GM06990 (cell line): ENCODE measurements around the gene CTIF.

Experiments
- DNase-seq: peaks from one replicate; pipeline ENCODE4 v3.0.0-alpha.2; 2011; ENCODE audit not compliant: insufficient read length; ENCODE audit errors: extremely low read depth
- H3K27me3 ChIP-seq: replicated peaks from 2 replicates; pipeline ENCODE4 v1.6.0; 2011; ENCODE audit warnings: low read length; ENCODE audit not compliant: control insufficient read depth, insufficient read depth
- H3K36me3 ChIP-seq: 2 replicates; pipeline ENCODE4 v1.5.1; 2011; ENCODE audit warnings: low read length; ENCODE audit not compliant: control insufficient read depth, insufficient read depth
- H3K4me3 ChIP-seq: replicated peaks from 2 replicates; pipeline ENCODE4 v1.5.1; 2011; ENCODE audit warnings: low read depth, mild to moderate bottlenecking, control low read depth, low read length
- TF ChIP-seq, protein P1 (sequence below): IDR thresholded peaks from 2 replicates; pipeline ENCODE4 v1.5.1; 2011; ENCODE audit warnings: low read length, control low read depth, mild to moderate bottlenecking, inconsistent platforms; ENCODE audit not compliant: insufficient read depth, poor library complexity, severe bottlenecking

Gene CTIF

DNA sequence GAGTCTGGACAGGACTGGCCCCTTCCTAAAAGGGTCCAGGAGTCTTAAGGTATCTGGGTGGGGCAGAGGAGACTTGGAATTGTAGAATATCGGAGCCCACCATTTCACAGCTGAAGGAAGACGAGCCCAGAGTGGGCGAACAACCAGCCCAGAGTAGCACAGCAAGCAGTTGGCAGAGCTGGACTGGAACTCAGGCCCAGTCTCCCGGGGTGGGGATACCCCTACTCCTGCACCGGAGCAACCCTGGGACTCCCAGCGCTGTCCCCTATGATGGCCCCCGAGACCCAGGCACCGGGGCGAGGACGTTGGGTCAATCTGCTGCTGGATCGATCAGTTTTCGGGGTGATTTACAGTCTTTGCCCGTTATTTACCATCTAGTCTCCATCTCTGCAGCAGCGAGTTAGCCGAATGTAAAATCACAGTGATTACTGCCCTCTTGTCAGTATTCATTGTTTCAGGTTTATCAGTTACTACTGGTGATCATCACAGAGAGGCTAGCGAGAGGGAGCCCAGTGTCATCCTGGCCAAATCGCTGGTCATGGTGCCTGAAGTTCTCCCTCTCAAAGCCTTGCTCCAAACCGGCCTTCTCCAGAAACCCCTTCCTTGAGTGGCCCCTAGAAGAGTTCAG, 336.6 kb downstream of the CTIF start:
- Histone ChIP-seq H3K27me3 (no peaks in the 10 kb centered on the region), H3K36me3 (no peaks in the 10 kb centered on the region)

DNA sequence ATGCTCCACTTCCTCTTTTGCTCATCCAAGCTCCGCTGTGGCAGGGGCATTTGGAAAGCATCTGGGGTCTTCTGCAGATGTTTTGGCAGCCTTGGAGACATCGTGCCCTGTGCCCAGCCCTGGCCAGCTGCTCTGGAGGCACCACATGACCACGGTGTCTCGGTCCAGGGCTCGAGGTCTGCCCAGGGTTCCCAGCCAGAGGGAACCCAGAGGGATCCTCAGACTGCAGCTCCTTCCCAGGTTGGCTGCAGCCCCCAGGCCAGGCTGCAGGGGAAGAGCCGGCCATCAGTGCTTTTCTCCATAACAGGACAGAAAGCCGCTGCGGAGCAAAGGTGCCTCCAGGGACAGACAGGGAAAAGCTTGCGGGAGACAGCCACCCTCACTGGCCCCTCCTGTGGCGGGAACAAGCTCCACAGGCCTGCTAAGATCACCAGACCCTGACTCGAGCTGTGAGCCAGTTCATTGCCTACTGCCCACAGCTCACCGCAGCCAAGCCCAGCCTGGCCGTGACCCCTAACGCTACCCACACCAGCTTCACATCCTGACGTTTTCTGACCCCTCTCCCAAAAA, 337.2 kb downstream of the CTIF start:
- Histone ChIP-seq H3K36me3 (no peaks in the 10 kb centered on the region), H3K27me3 (no peaks in the 10 kb centered on the region), H3K4me3 (no peak overlapping the region)
- no peak for DNase-seq
- TF ChIP-seq, protein P1, sequence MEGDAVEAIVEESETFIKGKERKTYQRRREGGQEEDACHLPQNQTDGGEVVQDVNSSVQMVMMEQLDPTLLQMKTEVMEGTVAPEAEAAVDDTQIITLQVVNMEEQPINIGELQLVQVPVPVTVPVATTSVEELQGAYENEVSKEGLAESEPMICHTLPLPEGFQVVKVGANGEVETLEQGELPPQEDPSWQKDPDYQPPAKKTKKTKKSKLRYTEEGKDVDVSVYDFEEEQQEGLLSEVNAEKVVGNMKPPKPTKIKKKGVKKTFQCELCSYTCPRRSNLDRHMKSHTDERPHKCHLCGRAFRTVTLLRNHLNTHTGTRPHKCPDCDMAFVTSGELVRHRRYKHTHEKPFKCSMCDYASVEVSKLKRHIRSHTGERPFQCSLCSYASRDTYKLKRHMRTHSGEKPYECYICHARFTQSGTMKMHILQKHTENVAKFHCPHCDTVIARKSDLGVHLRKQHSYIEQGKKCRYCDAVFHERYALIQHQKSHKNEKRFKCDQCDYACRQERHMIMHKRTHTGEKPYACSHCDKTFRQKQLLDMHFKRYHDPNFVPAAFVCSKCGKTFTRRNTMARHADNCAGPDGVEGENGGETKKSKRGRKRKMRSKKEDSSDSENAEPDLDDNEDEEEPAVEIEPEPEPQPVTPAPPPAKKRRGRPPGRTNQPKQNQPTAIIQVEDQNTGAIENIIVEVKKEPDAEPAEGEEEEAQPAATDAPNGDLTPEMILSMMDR: no peak

More for the DNA sequence above, 336.6 kb downstream of the CTIF start:
- TF ChIP-seq, protein P1: no peak
- DNase-seq: no peak
- H3K4me3 ChIP-seq: no peak overlapping the region

DNA sequence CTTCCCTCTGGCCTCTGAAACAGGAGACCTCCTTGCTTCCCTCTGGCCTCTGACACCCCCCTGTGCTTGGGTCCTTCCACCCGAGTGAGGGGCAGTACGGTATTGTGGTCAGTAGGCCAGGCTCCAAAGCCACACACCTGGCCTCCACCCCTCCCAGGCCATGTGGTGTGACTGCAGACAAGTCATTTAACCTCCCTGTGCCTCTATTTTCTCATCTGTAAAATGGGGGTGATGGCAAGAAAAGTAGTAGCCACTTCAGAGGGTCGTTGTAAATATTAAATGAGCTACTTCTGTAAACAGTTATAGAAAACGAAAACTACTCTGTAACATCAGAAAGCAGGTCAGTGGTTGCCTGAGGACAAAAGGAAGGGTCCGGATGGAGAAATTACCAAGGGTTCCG, 337.8 kb downstream of the CTIF start:
- Histone ChIP-seq H3K36me3 (no peaks in the 10 kb centered on the region), H3K27me3 (no peaks in the 10 kb centered on the region), H3K4me3 (no peak overlapping the region)
- TF ChIP-seq, protein P1: no peak
- DNase-seq: no peak

DNA sequence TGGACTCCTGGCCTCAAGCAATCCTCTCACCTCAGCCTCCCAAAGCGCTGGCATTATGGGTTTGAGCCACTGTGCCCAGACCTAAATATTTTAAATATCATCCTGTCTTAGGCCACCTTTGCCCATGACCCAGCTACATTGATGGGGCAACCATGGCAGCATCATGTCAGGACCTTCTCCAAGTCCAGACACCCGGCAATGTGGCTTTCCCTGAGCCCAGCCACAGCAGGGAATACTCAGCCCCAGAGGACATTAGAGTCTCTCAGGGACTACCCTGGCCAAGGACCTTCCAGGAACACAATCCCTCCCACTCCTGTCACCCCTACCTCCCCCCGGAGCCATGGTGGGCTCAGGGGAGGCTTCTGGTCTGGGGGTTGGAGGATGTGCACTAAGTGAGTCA, 339.1 kb downstream of the CTIF start:
- Histone ChIP-seq H3K36me3 (no peaks in the 10 kb centered on the region), H3K27me3 (no peaks in the 10 kb centered on the region), H3K4me3 (no peak overlapping the region)
- TF ChIP-seq, protein P1: no peak
- DNase-seq: no peak

DNA sequence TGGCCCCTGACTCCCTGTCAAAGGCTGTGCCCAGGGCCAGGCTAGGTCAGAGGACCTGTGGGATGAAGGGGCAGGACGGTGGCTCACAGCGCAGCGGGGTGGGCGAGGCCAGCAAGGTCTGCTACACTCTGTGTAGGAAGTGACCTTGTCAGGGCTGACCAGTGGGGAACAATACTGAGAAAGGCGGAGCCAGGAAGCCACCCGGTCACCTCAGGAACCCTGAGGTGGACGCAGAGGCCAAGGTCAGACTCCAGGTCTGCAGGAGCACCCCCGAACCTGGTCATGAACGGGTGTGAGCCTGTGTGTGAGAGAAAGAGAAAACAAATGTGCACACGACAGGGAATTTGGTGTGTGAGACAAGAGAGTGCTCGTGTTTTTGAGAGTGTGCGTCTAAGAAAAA, 339.6 kb downstream of the CTIF start:
- no peaks in the 10 kb centered on the region for H3K36me3 ChIP-seq
- TF ChIP-seq, protein P1: no peak
- no peak overlapping the region for H3K4me3 ChIP-seq
- no peaks in the 10 kb centered on the region for H3K27me3 ChIP-seq
- no peak for DNase-seq
